ENCODE measurements around the gene TRPM6. TPM values are rescaled to one million over a fixed set of nuclear protein-coding genes. Genes with fewer than 3 reads are reported as not detected.

TRPM6 gene
- 1.1 to 1.6 TPM (median 1.2 TPM) in 5 replicates for total RNA-seq (2022; extraction: Qiagen RNA extraction; ENCODE audit: low read depth)

GRCh38 chr9:74887041-74887980 lies at the start of gene TRPM6:
Gene TRPM6 (minus strand): TSS chr9:74887921. CDS start chr9:74887856, 65 bp downstream.

Other genes starting within 250 kb of the TRPM6 start
- 7.2 to 12.2 TPM (median 10.8 TPM) in 5 replicates for gene C9orf40, start 65.0 kb upstream of the TRPM6 start, total RNA-seq (2022; extraction: Qiagen RNA extraction; ENCODE audit: low read depth)
- gene CARNMT1, start 140.4 kb upstream of the TRPM6 start, total RNA-seq (2022; extraction: Qiagen RNA extraction; ENCODE audit: low read depth) = 12.7 to 15.5 TPM (median 13.8 TPM) in 5 replicates
- gene NMRK1, start 200.2 kb upstream of the TRPM6 start, total RNA-seq (2022; extraction: Qiagen RNA extraction; ENCODE audit: low read depth) = 4.2 to 7.1 TPM (median 5.3 TPM) in 5 replicates
- 14.4 to 19.3 TPM (median 15.3 TPM) in 5 replicates for gene OSTF1, start 200.6 kb upstream of the TRPM6 start, total RNA-seq (2022; extraction: Qiagen RNA extraction; ENCODE audit: low read depth)